HFF-Myc (cell line): ENCODE results near the gene GABRB2.

Experiments
- DNase-seq: peaks from one replicate; pipeline ENCODE4 v3.0.0-alpha.2; 2011; ENCODE audit warnings: low read depth; ENCODE audit errors: extremely low read depth
- H3K4me3 ChIP-seq: replicated peaks from 2 replicates; pipeline ENCODE4 v1.5.1; 2011; ENCODE audit warnings: low read depth, mild to moderate bottlenecking, control low read depth, low read length
- TF ChIP-seq, protein P1 (sequence below): IDR thresholded peaks from 2 replicates; pipeline ENCODE4 v1.5.1; 2012; ENCODE audit warnings: mild to moderate bottlenecking, low read depth, low read length, control low read depth; ENCODE audit errors: missing control alignments

The GABRB2 gene

DNA sequence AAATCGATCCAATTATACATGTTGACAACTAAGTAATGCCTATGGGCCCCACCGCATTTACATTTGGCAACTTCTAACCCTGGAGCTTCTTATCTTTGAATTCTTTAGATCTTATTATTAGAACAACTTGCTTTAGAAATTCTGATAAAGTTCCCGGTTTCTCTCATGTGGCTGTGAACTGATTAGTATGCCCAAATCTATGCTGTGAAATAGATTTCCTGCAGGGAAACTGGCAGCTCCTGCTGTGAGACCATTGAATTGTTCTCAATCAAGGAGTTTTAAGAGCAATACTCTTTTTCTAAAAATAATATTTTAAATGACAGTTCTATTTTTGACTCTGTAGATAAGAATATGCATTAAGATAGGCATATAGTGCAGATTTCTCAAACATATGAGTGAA, 177.5 kb downstream of the GABRB2 start:
- TF ChIP-seq, protein P1, sequence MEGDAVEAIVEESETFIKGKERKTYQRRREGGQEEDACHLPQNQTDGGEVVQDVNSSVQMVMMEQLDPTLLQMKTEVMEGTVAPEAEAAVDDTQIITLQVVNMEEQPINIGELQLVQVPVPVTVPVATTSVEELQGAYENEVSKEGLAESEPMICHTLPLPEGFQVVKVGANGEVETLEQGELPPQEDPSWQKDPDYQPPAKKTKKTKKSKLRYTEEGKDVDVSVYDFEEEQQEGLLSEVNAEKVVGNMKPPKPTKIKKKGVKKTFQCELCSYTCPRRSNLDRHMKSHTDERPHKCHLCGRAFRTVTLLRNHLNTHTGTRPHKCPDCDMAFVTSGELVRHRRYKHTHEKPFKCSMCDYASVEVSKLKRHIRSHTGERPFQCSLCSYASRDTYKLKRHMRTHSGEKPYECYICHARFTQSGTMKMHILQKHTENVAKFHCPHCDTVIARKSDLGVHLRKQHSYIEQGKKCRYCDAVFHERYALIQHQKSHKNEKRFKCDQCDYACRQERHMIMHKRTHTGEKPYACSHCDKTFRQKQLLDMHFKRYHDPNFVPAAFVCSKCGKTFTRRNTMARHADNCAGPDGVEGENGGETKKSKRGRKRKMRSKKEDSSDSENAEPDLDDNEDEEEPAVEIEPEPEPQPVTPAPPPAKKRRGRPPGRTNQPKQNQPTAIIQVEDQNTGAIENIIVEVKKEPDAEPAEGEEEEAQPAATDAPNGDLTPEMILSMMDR: no peak
- H3K4me3 ChIP-seq: no peak overlapping the region
- no peak for DNase-seq

DNA sequence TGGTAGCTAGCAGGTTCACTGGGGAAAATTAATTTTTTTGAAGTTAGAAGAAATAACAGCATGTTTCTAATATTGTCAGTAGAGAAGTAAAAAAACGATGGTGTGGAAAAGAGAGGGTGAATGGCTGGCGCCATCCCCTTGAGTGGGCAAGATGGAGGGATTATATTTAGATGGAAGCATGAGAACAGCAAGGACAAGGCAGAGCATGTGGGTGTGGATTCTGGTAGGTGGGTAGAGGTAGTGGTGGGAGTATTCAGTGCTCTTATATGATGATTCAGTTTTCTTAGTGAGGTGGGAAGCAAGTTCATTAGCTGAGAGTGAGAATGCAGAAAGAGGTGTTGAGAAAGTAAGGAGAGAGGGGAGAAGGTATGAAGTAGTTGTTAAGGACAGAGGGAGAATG, 188.1 kb downstream of the GABRB2 start:
- H3K4me3 ChIP-seq: no peak overlapping the region
- no peak for DNase-seq
- TF ChIP-seq, protein P1: no peak

DNA sequence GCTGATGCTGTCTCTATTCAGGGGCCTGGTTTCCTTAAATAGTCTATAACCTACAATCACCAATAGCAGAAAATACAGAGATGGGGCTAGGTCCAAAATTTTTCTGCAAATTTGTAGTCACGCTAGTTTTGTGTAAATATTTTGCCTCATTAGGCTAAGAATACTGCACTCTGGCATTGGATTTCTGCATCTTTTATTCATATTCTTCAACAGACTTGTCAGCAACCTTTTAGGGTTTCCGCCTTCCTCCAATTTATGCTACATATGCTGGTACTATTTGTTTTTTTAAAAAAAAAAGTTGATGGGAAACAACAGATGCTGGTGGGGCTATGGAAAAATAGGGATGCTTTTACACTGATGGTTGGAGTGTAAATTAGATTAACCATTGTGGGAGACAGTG, 202.3 kb downstream of the GABRB2 start:
- H3K4me3 ChIP-seq: no peak overlapping the region
- TF ChIP-seq, protein P1: no peak
- no peak for DNase-seq

DNA sequence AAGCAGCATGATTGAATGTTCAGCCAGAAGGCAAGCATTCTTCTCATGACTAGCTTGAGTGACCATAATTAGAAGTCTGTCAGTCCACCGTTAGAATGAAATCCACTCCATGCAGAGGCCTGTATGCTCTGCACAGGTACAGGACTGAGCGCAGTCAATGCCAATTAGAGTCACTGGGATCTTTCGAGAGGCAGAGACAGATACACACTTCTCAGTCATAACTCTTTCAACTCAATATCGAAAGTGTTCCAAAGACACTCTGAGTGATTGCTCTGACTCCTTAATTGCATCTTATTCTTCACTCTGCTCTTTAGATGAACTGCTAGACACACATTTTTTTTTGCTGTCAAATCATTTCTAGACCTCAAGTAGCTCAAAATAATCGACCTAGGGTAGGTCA, 203.6 kb downstream of the GABRB2 start:
- no peak overlapping the region for H3K4me3 ChIP-seq
- TF ChIP-seq, protein P1: no peak
- no peak for DNase-seq

DNA sequence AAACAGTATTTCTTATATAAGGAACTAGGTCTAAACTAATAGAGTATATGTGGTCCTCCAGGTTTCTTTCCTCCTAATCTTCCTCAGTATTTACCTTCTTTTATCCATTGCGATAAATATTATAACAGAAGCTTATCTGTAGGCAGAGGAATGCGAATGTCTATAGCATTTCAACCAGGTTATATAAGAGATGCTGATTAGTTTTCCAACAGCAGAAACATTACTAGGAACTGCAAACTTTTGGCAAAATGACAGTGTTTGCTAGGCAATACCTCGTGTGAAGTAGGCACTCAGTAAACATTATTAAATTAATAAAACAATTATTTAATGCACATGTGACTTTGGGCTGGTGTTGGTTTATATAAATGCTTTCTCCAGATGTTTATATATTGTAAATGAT, 206.5 kb downstream of the GABRB2 start:
- no peak overlapping the region for H3K4me3 ChIP-seq
- DNase-seq: no peak
- TF ChIP-seq, protein P1: no peak

DNA sequence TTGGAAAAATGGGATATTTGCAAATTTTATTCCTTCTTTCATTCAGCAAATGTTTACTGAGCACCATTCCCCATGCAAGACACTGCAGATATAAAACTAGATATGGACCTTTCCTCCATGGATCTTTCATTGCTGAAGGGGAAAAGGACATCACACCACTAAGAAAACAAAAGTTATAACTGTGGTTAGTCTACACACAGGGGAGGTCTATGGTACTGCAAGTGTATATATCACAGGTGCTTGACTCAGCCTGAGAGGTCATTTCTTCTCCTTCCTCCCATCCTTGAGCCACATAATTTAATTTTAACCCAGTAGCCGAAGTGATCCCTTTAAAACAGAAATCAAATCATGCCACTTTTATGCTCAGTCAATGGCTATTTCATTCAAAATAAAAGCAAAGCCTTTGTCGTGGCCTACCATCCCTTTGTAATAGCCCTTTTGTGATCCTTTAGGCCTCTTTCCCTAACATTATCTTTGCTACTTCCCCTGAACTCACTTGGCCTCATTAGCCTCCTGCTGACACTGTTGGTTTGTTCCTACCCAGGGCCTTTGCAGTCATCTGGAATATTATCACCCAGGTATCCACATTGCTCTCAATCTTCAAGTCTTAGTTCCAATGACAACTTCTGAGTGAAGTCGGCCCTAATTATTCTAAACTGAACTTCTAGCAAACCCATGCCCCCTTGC, 213.2 kb downstream of the GABRB2 start:
- TF ChIP-seq, protein P1: no peak
- no peak overlapping the region for H3K4me3 ChIP-seq
- DNase-seq: no peak

DNA sequence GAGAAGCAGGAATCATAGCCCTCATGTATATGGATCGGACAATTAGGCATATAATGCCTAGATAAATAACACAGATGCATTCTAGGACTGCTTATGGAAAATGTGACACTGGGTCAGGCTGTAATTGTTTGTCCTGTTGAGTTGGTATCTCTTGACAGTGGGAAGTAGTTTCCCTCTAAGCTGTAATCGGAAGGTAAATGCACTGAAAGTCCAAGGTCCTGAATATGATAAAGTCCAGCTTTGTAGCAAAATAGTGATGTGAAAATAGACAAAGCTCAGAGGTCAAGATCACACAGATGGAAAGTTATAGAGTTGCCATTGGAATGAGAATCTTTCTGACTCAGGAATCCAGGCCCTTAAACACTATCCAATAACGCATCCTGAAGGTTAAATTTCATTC, 214.2 kb downstream of the GABRB2 start:
- DNase-seq: no peak
- H3K4me3 ChIP-seq: no peak overlapping the region
- TF ChIP-seq, protein P1: no peak
